ENCODE results near the gene FREM2.

GRCh38 chr13:38769526-38769925, 82.6 kb downstream of the FREM2 start:
- no peak for TF ChIP-seq CTCF (conservative IDR thresholded peaks at IDR 0.05; ENCODE audit: low read length)
- TF ChIP-seq EZH2phosphoT487 (IDR thresholded peaks at IDR 0.05; ENCODE audit: borderline replicate concordance, low read depth, low read length): no peak

Data from OCI-LY7 (cell line).